Measurements from ENCODE around the gene AHRR.
"Not testable (repeated sequence)": the region's sequence is repeated elsewhere in the genome, so short reads cannot be mapped to it uniquely, and the experiment has no call there.

Gene AHRR

GRCh38 chr5:380701-381309, 59.3 kb downstream of the AHRR start:
- DNase-seq, result no peak

- DNase-seq, result no peak
Measured at GRCh38 chr5:383066-383465, 61.6 kb downstream of the AHRR start.

DNA sequence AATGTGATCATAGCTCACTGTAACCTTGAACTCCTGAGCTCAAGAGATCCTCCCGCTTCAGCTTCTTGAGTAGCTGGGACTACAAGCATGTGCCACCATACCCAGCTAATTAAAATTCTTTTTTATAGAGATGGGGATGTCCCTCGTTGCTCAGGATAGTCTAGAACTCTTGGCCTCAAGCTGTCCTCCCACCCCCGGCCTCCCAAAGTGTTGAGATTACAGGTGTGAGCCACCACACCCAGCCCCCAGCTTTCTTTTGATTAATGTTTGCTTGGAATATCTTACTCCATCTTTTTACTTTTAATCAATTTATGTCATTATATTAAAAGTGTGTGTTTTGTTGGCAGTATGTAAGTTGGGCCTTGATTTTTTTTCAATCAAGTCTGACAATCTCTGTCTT, 62.1 kb downstream of the AHRR start:
- DNase-seq, result no peak

DNA sequence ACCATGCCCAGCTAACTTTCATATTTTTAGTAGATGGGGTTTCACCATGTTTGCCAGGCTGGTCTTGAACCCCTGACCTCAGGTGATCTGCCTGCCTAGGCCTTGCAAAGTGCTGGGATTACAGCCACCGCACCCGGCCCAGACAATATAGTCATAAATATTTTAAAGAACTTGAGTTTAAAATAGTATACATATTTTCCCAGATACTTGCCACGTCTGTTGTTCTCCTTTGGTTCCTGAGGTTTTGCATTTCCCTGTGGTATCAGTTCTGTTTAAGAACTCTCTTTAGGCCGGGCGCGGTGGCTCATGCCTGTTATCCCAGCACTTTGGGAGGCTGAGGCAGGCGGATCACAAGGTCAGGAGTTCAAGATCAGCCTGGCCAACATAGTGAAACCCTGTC, 63.1 kb downstream of the AHRR start:
- DNase-seq, result not testable (repeated sequence)

DNA sequence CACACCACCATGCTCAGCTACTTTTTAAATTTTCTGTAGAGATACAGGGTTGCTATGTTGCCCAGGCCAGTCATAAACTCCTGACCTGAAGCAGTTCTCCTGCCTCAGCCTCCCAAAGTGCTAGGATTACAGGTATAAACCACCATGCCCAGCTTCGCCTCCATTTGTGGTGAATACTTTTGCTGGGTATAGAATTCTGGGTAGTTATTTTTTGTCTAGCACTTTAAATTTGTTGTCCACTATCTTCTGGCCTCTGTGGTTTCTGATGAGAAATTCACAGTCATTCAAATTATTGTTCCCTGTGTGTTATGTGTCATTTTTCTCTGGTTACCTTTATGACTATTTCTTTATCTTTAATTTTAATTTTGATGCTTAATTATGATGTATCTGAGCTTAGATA, 63.8 kb downstream of the AHRR start:
- DNase-seq, result no peak

DNA sequence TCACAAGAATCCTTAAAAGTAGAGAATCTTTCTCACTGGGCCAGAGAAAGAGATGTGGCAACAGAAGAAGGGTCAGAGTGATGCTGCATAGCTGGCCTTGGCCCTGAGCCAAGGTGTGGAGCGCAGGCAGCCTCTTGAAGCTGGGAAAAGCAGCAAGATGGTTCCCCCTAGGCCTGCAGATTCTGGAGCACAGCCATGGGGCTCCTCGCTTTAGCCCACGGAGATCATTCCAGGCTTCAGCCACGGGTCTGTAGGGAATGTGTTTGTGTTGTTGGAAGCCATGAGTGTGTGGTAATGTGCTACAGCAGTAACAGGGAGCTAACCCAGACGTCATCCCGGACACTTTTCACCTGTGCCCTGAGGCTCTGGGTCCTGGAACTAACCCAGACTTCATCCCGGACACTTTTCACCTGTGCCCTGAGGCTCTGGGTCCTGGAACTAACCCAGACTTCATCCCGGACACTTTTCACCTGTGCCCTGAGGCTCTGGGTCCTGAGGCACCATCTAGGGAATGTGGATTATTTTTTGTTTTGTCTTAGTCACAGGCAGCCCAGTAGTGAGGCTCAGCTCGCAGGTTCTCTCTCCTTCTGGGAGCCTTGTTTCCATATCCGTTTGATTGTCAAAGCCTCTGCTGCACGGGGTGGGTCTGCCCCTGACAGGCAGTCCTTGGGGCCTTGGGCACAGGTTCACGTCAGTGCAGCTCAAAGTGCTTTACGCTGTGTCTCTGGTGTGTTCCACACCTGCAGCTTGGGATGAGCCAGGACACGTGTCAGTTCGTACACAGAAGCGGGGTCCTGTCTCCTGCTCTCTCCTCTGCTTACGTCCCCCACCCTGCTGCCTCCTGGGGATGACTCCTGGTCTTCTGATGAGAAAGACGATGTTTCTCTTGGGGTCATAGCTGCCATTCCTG, 65.2 kb downstream of the AHRR start:
- no peak for DNase-seq

- DNase-seq, result no peak
Measured at GRCh38 chr5:387491-388265, 66.2 kb downstream of the AHRR start.

DNA sequence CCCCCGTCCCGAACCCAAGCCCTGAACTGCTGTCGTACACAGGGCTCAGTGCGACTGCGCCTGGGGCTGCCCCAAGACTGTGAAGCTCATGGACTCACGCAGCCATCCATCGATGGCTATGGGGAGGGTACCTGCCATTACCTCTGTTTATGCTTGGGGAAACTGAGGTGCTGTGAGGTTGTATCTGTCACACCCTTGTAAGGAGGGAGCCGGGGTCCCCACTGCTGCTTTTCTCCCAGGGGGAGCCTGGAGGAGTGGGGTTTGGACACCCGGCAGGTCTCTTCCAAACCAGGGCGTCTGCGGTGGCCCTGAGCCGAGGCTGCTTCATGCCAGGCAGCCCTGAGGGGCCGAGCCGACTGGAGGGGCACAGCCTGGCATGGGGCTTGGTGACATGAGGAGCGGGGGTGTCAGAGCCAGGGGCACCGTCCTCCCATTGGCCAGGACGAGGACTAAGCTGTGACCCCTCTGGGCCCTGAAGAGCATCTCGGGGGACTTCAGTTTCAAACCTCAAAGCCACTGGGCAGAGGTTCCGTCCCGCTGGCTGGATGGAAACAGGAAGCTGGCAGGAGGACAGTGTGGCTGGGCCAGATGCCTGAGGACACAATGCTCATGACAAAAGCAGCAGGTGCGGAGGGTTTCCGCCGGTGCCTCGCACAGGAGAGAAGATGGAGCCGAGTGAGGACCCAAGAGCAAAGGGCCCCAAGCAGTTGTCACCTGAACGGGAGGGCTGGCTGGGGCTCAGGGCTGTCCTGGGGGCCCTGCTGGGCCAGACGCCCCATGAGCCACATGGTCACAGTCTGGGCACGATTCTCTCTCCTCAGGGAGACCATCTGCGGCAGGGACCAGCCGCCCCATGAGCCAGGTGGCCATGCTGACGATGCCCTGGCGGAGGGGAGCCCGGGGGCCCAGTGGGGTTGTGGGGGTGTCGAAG, 67.0 kb downstream of the AHRR start:
- no peak for DNase-seq

- no peak for DNase-seq
Measured at GRCh38 chr5:389197-389821, 67.8 kb downstream of the AHRR start.

- DNase-seq, result no peak
Measured at GRCh38 chr5:389891-390622, 68.5 kb downstream of the AHRR start.

DNA sequence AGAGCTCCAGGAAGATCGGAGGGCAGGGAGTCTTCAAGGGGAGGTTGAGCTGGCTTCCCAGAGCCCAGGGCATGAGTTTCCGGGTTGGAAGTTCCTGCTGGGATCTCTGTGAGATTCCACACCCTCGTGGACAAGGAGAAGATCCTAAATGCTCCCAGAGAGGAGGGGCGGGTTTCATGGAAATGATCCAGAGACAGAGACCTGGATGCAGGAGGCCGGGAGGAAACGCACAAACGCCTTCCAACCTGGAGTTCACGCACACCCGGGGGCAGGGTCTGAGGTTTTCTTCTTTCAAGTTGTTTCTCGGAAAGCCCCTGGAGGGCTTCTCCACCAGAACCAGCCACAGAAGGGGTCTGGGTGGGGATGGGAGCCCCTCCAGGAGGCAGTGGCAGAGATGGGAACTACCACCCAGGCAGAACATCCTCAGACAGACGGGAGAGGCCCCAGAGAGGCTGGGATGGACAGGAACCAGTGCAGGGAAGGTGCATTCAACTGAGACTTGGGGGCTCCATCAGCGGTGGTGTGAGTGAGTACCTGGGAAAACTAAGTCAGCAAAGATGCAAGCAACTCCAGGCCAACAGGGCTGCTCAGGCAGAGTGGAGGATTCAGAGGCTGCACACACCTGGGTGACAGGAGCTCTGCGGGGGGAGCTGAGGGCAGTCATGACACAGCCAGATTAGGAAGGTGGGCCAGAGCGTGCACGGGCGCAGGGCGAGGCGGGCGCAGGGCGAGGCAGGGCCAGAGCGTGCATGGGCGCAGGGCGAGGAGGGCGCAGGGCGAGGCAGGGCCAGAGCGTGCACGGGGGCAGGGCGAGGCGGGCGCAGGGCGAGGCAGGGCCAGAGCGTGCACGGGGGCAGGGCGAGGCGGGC, 69.3 kb downstream of the AHRR start:
- no peak for DNase-seq

GRCh38 chr5:392431-392988, 71.0 kb downstream of the AHRR start:
- peak; percentile 53 to 58 for DNase-seq

DNA sequence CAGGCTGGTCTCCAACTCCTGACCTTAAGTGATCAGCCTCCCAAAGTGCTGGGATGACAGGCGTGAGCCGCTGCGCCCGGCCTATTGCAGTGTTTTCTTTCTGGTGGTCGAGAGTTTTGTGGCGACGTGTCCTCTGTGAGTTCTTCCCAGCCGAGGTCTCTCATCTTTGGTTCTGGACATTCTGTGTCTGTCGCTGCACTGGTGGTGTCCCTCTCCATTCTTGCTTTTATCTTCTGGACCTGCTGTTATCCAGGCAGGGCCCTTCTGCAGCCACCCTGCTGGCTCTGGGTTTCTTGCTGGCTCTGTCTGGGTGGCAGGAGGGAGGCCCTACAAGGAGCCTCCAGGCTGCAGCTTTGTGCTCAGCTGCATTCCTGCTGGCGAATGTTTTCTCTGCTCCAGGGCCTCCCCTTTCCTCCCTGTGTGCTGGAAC, 72.3 kb downstream of the AHRR start:
- DNase-seq, result no peak

GRCh38 chr5:394671-395155, 73.2 kb downstream of the AHRR start:
- DNase-seq, result no peak

DNA sequence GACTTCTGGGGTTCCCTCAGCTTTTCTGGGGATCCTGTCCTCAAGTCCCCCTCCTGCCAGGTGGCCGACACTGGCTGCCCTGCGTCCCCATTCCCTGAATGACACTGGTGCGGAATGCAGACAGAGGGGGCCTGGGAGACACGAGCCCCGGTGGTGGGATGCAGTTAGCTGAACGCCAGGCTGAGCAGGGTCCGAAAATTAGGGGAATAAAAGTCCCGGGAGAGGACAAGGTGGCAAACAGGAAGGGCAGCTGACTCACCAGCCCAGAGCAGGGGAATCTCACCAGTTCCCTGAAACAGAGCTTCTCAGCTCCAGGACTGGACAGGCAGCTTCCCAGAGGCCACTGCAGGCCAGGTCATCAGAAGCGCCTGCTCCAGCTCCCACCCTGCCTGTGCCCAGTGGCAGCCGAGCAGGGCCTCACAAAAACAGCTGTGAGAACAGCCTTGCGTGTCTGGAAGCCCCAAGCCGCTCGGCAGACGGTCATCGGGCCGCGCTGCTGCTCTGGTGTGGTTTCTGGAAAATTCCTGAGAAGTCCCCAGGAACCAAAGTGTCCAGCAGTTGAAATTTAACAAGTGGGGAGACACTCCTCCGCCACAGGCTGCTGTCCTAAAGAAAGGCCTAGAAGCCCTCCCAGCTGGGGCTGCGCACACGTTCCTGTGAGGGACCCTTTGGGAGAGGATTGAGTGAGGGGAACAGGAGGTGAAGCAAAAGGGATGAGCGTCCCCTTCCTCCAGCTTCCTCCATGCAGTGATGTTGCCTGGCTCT, 73.8 kb downstream of the AHRR start:
- DNase-seq, result no peak

- DNase-seq, result no peak
Measured at GRCh38 chr5:395921-396530, 74.5 kb downstream of the AHRR start.

DNA sequence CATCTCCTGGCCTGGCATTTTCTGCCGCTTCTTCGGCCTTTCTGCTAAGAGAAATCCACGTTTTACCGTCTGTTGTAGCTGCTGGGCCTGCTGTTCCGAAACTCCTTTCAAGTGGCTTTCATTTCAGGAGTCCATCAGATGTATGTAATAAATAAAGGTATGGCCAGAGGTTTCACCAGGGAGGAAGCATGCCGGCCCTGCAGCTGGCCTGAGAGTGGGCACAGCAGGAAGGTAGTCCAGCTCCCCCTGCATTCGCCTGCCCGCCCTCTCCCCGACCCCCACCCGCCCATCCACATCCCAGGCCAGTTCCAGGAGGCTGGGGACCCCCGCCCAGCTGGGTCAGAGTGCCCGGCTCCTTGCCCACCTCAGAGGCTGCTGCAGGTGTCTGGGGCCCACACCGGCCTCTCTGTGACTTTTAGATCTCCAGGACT, 75.0 kb downstream of the AHRR start:
- DNase-seq, result no peak

DNA sequence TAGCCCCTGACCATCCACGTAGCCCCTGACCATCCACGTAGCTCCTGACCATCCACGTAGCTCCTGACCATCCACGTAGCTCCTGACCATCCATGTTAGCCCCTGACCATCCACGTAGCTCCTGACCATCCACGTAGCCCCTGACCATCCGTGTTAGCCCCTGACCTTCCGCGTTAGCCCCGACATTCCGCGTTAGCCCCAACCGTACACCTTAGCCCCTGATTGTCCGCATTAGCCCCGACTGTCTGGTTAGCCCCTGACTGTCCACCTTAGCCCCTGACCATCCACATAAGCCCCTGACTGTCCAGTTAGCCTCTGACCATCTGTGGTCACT, 76.6 kb downstream of the AHRR start:
- not testable (repeated sequence) for DNase-seq

All from CD4-positive, alpha-beta T cell treated with Interferon alpha-2 for 1 hour (primary cell).